Stomach (tissue), 9 donors: ENCODE results near the gene ACTBL2. TPM values are rescaled to one million over a fixed set of nuclear protein-coding genes. Genes with fewer than 3 reads are reported as not detected.

Experiments
- DNase-seq, 2 donors: peaks; one replicate each; pipeline versions ENCODE4 v3.0.0 to v3.0.0-alpha.2; 2013 to 2019
- H3K27ac ChIP-seq, 5 donors: fragments of 200-600 bp in 4 of 5; sonication (generic) in 4 of 5; one replicate each; pipeline ENCODE4 v1.5.1; 2013 to 2019; ENCODE audit warnings: mild to moderate bottlenecking in 1 of 5, moderate library complexity in 1 of 5
- H3K27me3 ChIP-seq, 3 donors: fragments of 200-600 bp; sonication (generic); one replicate each; pipeline ENCODE4 v1.5.1; 2017 to 2019; ENCODE audit warnings: mixed run types in 1 of 3
- H3K36me3 ChIP-seq, 4 donors: fragments of 200-600 bp; sonication (generic); 1 replicate in 3 of 4; 2 replicates in 1 of 4; pipeline ENCODE4 v1.5.1; 2016 to 2019
- H3K4me1 ChIP-seq, 4 donors: fragments of 200-600 bp; sonication (generic); one replicate each; pipeline ENCODE4 v1.5.1; 2016 to 2019
- H3K4me3 ChIP-seq, 4 donors: fragments of 200-600 bp; sonication (generic) in 3 of 4; one replicate each; pipeline ENCODE4 v1.5.1; 2016 to 2019; ENCODE audit warnings: mild to moderate bottlenecking in 1 of 4
- H3K9me3 ChIP-seq, 4 donors: fragments of 200-600 bp; sonication (generic); one replicate each; pipeline ENCODE4 v1.5.1; 2016 to 2019
- CTCF ChIP-seq, 7 experiments: fragments of 450-650 bp in 4 of 7; fragments of 200-600 bp in 3 of 7; sonication (generic) in 3 of 7; IDR thresholded peaks; one replicate each; pipeline ENCODE4 v1.5.1; 2016 to 2019; ENCODE audit warnings: antibody characterized with exemption in 7 of 7, control low read depth in 2 of 7, mild to moderate bottlenecking in 1 of 7
- EP300 ChIP-seq: sonication (generic); formaldehyde crosslinking; IDR thresholded peaks from one replicate; pipeline ENCODE4 v1.6.1; 2017; ENCODE audit warnings: antibody characterized with exemption
- POLR2A ChIP-seq, 4 donors: fragments of 450-650 bp; IDR thresholded peaks; one replicate each; pipeline ENCODE4 v1.6.1; 2016; ENCODE audit warnings: antibody characterized with exemption in 4 of 4, control low read depth in 2 of 4, mild to moderate bottlenecking in 1 of 4, moderate library complexity in 1 of 4
- POLR2AphosphoS5 ChIP-seq, 3 donors: sonication (generic); formaldehyde crosslinking; IDR thresholded peaks; one replicate each; pipeline ENCODE4 v1.6.1; 2016; ENCODE audit warnings: antibody characterized with exemption in 3 of 3
- WGBS, 5 donors: extraction: QIAGEN DNeasy Blood & Tissue Kit in 3 of 5; methylation state at CpG; one replicate each; pipeline versions ENCODE4 v1.1.5 to v1.1.7; 2013 to 2018; 5-methylcytosine and 5-hydroxymethylcytosine counted together
- intact Hi-C: fragments of 100-400 bp; cut with DNase I; formaldehyde crosslinking; loops from one replicate; pipeline ENCODE4 v1.15.1; 2023; ENCODE audit warnings: low total_unique reads
- polyA plus RNA-seq, 3 donors: library from polyadenylated mRNA; stranded (reverse); fragments of 200-250 nt; gene quantifications; one replicate each; pipeline ENCODE4 v1.2.3, GENCODE V29; 2013
- total RNA-seq, 5 donors: library from RNA; depleted of rRNA; stranded (reverse); fragments of >200 nt; gene quantifications; one replicate each; pipeline versions ENCODE4 v1.1.0 to v1.2.3, GENCODE V29; 2014 to 2016
- donor health status: healthy with polysubstance abuse.
- donor health status: Bipolar disorder and iron deficiency.
- donor health status: healthy.

The ACTBL2 gene
- total and polyA plus RNA-seq, 8 donors, result 0.05 to 0.19 TPM; not detected in 6

DNA sequence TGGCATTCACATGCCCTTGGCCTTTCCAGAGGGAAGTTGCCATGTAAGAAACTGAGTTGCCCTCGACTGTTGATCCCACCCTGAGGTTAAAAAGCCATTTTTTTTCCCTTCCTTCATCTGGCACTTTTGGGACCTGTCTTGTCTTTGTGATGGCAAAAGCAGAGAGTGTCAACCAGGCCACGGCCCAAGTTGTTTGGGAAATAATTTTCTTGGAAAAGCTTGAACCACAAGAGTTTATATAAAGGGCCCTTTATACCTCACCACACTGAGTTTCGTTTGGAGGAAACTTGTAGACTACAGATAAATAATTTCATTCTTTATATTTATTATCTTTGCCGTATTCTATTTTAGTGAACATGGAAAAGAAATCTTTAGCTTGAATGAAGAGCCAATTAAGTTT is 34.3 kb downstream of the ACTBL2 start:
- intact Hi-C loops, result no loop called here
- no peaks in the 10 kb centered on the region for H3K27me3 ChIP-seq
- no peak overlapping the region for H3K27ac ChIP-seq

GRCh38 chr5:57447658-57448057 is 35.0 kb downstream of the ACTBL2 start:
- peaks cover 9 to 21% (median 18%) of the 10 kb centered on the region in 4 donors for H3K4me1 ChIP-seq
- intact Hi-C loops, result no loop called here
- no peak overlapping the region for H3K4me3 ChIP-seq
- H3K27me3 ChIP-seq, result no peaks in the 10 kb centered on the region
- no peak overlapping the region for H3K27ac ChIP-seq
- no peaks in the 10 kb centered on the region for H3K9me3 ChIP-seq
- no peaks in the 10 kb centered on the region for H3K36me3 ChIP-seq
- no peak for DNase-seq
- TF ChIP-seq EP300, result no peak
- no peak for TF ChIP-seq POLR2AphosphoS5 (IDR thresholded peaks at IDR 0.05)
- TF ChIP-seq POLR2A (IDR thresholded peaks at IDR 0.05), result no peak
- no peak for TF ChIP-seq CTCF (IDR thresholded peaks at IDR 0.05)

More for the DNA sequence above, 34.3 kb downstream of the ACTBL2 start:
- DNase-seq, result no peak
- no peak for TF ChIP-seq POLR2AphosphoS5 (IDR thresholded peaks at IDR 0.05)
- no peak for TF ChIP-seq CTCF (IDR thresholded peaks at IDR 0.05)
- no peak for TF ChIP-seq POLR2A (IDR thresholded peaks at IDR 0.05)
- no peak for TF ChIP-seq EP300
- 61 to 75% (median 69%) methylated on average over 4 of the region's 4 CpGs for whole genome bisulfite sequencing, 5 donors
- Histone ChIP-seq H3K36me3 (no peaks in the 10 kb centered on the region), H3K9me3 (no peaks in the 10 kb centered on the region), H3K4me3 (no peak overlapping the region), H3K4me1 (peaks cover 10 to 26% (median 22%) of the 10 kb centered on the region in 4 donors)

GRCh38 chr5:57446966-57447365 is 35.6 kb downstream of the ACTBL2 start:
- DNase-seq, result no peak
- H3K9me3 ChIP-seq, result no peaks in the 10 kb centered on the region
- H3K27me3 ChIP-seq, result no peaks in the 10 kb centered on the region
- WGBS, 5 donors, result 88 to 98% (median 94%) methylated on average over 2 of the region's 2 CpGs
- no peaks in the 10 kb centered on the region for H3K36me3 ChIP-seq
- intact Hi-C loops, result no loop called here
- H3K4me1 ChIP-seq, result peaks cover 3 to 21% (median 14%) of the 10 kb centered on the region in 4 donors
- no peak overlapping the region for H3K4me3 ChIP-seq
- TF ChIP-seq EP300 (no peak), POLR2AphosphoS5 (IDR thresholded peaks at IDR 0.05) (no peak), CTCF (IDR thresholded peaks at IDR 0.05) (no peak), POLR2A (IDR thresholded peaks at IDR 0.05) (no peak)
- no peak overlapping the region for H3K27ac ChIP-seq

GRCh38 chr5:57445705-57446037 is 36.9 kb downstream of the ACTBL2 start:
- Histone ChIP-seq H3K27ac (no peak overlapping the region), H3K36me3 (no peaks in the 10 kb centered on the region), H3K4me3 (no peak overlapping the region), H3K9me3 (no peaks in the 10 kb centered on the region), H3K4me1 (peaks cover 0 to 19% (median 9%) of the 10 kb centered on the region in 4 donors), H3K27me3 (no peaks in the 10 kb centered on the region)
- WGBS, 5 donors, result 84 to 100% (median 94%) methylated on average over 4 of the region's 4 CpGs
- intact Hi-C loops, result no loop called here
- no peak for DNase-seq
- TF ChIP-seq CTCF (IDR thresholded peaks at IDR 0.05), result no peak
- no peak for TF ChIP-seq POLR2A (IDR thresholded peaks at IDR 0.05)
- TF ChIP-seq POLR2AphosphoS5 (IDR thresholded peaks at IDR 0.05), result no peak
- no peak for TF ChIP-seq EP300
